Suprapubic skin (tissue), 4 donors: ENCODE measurements around the gene MANEAL.

Experiments used
- CTCF ChIP-seq, 2 donors: fragments of 200-600 bp in 1 of 2; fragments of 450-650 bp in 1 of 2; sonication (generic) in 1 of 2; IDR thresholded peaks; one replicate each; pipeline ENCODE4 v1.5.1; 2016 to 2019; ENCODE audit warnings: antibody characterized with exemption in 2 of 2, mild to moderate bottlenecking in 1 of 2, moderate library complexity in 1 of 2
- POLR2A ChIP-seq, 2 donors: fragments of 450-650 bp; IDR thresholded peaks; one replicate each; pipeline ENCODE4 v1.6.1; 2017; ENCODE audit warnings: antibody characterized with exemption in 2 of 2, mild to moderate bottlenecking in 2 of 2, moderate library complexity in 2 of 2
- POLR2AphosphoS5 ChIP-seq, 3 donors: sonication (generic); formaldehyde crosslinking; IDR thresholded peaks; one replicate each; pipeline ENCODE4 v1.6.1; 2017; ENCODE audit warnings: antibody characterized with exemption in 3 of 3

- no peak for TF ChIP-seq POLR2A (IDR thresholded peaks at IDR 0.05)
- no peak for TF ChIP-seq CTCF (IDR thresholded peaks at IDR 0.05)
- TF ChIP-seq POLR2AphosphoS5 (IDR thresholded peaks at IDR 0.05), result no peak
Observed at GRCh38 chr1:37846647-37847339, 53.1 kb downstream of the MANEAL start.
